K562 (cell line): ENCODE results near the gene ACOT13. TPM values are rescaled to one million over a fixed set of nuclear protein-coding genes. Genes with fewer than 3 reads are reported as not detected.

Experiments
- E2F8 ChIP-seq: fragments of 450-650 bp; IDR thresholded peaks from 2 replicates; pipeline ENCODE4 v1.7.1; 2018; ENCODE audit warnings: mild to moderate bottlenecking, low read depth; ENCODE audit not compliant: partially characterized antibody
- HMG20A ChIP-seq: fragments of 450-650 bp; formaldehyde crosslinking; conservative IDR thresholded peaks from 2 replicates; pipeline ENCODE4 v1.4.0; 2020; ENCODE audit warnings: mild to moderate bottlenecking, mixed read lengths
- NBN ChIP-seq: fragments of 450-650 bp; IDR thresholded peaks from 2 replicates; pipeline ENCODE4 v1.6.1; 2016; ENCODE audit warnings: low read depth, mild to moderate bottlenecking
- POLR2AphosphoS5 ChIP-seq: IDR thresholded peaks from 2 replicates; pipeline ENCODE4 v1.6.1; 2011; ENCODE audit warnings: mild to moderate bottlenecking, low read depth, low read length, moderate library complexity; ENCODE audit not compliant: control insufficient read depth, insufficient read depth
- SMARCA5 ChIP-seq: fragments of 450-650 bp; IDR thresholded peaks from 2 replicates; pipeline ENCODE4 v1.6.1; 2016
- ZNF282 ChIP-seq: sonication (generic); formaldehyde crosslinking; IDR thresholded peaks from 2 replicates; pipeline ENCODE4 v1.8.1; 2023; ENCODE audit warnings: missing genetic modification reagents
- ZNF318 ChIP-seq, 2 experiments: fragments of 450-650 bp; IDR thresholded peaks; 2 replicates each; pipeline ENCODE4 v1.6.1; 2016; ENCODE audit warnings: mild to moderate bottlenecking in 2 of 2, borderline replicate concordance in 1 of 2, low read depth in 1 of 2, moderate library complexity in 1 of 2
- polyA plus RNA-seq, 8 experiments: library from polyadenylated mRNA; depleted of rRNA in 4 of 8; stranded (reverse) in 5 of 8; unstranded in 3 of 8; fragments of >200 nt; fragmentation: Nextera tagmentation in 2 of 8; fragmentation: Illumina TruSeq in 1 of 8; extraction: Ambion mirVana in 2 of 8; extraction: Trizol in 1 of 8; gene quantifications; 2 replicates each; pipeline versions ENCODE4 v1.2.1 to v1.2.3, GENCODE V29; 2011 to 2014; ENCODE audit warnings: inconsistent platforms in 1 of 8, missing spikeins in 1 of 8
- total RNA-seq, 7 experiments: library from RNA; depleted of rRNA in 6 of 7; stranded (reverse); fragments of >200 nt in 6 of 7; fragmentation: Illumina TruSeq in 2 of 7; extraction: Trizol in 2 of 7; gene quantifications; 2 replicates each; pipeline versions ENCODE4 v1.2.1 to v1.2.3, GENCODE V29; 2011 to 2021; ENCODE audit warnings: low replicate concordance in 1 of 7
- TF ChIP-seq, protein P1 (sequence below): fragments of 250-450 bp; sonication (Bioruptor Pico); IDR thresholded peaks from 2 replicates; pipeline ENCODE4 v1.4.0; 2020; ENCODE audit warnings: mild to moderate bottlenecking

ACOT13 gene
- total and polyA plus RNA-seq, 9 of the 15 experiments (the other 6 are each of a cell fraction or from before 2014, with no cell fraction given) = 14.1 to 129 (median 65.7) TPM

- TF ChIP-seq E2F8 = peak; percentile 17
- TF ChIP-seq SMARCA5 = no peak
- no peak for TF ChIP-seq ZNF282 (CRISPR knock-in tag)
- TF ChIP-seq NBN = no peak
- 0 out of 2 replicates have a peak, but pooled peaks have one; percentile 35 for TF ChIP-seq POLR2AphosphoS5
- no peak for TF ChIP-seq HMG20A
- TF ChIP-seq, protein P1, sequence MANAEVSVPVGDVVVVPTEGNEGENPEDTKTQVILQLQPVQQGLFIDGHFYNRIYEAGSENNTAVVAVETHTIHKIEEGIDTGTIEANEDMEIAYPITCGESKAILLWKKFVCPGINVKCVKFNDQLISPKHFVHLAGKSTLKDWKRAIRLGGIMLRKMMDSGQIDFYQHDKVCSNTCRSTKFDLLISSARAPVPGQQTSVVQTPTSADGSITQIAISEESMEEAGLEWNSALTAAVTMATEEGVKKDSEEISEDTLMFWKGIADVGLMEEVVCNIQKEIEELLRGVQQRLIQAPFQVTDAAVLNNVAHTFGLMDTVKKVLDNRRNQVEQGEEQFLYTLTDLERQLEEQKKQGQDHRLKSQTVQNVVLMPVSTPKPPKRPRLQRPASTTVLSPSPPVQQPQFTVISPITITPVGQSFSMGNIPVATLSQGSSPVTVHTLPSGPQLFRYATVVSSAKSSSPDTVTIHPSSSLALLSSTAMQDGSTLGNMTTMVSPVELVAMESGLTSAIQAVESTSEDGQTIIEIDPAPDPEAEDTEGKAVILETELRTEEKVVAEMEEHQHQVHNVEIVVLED (CRISPR knock-in tag) = no peak
- TF ChIP-seq ZNF318 (IDR thresholded peaks at IDR 0.05; ENCODE audit: borderline replicate concordance in 1 of 2, low read depth in 1 of 2) = no peak
Measured at GRCh38 chr6:24702720-24703282, 35.9 kb downstream of the ACOT13 start (continued).
